ENCODE data around the gene DSC3.

DSC3 gene

GRCh38 chr18:30969670-30970170 lies 72.8 kb downstream of the DSC3 start:
- no peak for DNase-seq

GRCh38 chr18:30967701-30968100 lies 74.8 kb downstream of the DSC3 start:
- DNase-seq = no peak

GRCh38 chr18:30965237-30965636 lies 77.3 kb downstream of the DSC3 start:
- DNase-seq = no peak

- DNase-seq = no peak
Measured at GRCh38 chr18:30960661-30961060, 81.9 kb downstream of the DSC3 start.

- DNase-seq = no peak
Measured at GRCh38 chr18:30957066-30957465, 85.5 kb downstream of the DSC3 start.

- no peak for DNase-seq
Measured at GRCh38 chr18:30954262-30954661, 88.3 kb downstream of the DSC3 start.

- no peak for DNase-seq
Measured at GRCh38 chr18:30945761-30946160, 96.8 kb downstream of the DSC3 start.

GRCh38 chr18:30944773-30945417 lies 97.6 kb downstream of the DSC3 start:
- DNase-seq = no peak

GRCh38 chr18:30940952-30941539 lies 101.5 kb downstream of the DSC3 start:
- DNase-seq = no peak
